K562 (cell line): ENCODE data around the gene BLTP3B. TPM values are rescaled to one million over a fixed set of nuclear protein-coding genes. Genes with fewer than 3 reads are reported as not detected.

Experiments used
- ATAC-seq: fragments of 200-7000 bp; cut with Tn5 transposase; 3 replicates; pipeline ENCODE4 v1.9.1; 2020; ENCODE audit warnings: moderate library complexity
- BruUV-seq: library from RNA; stranded (reverse); fragments of 400-500 nt; replicated peaks from 2 replicates; lab custom pipeline; 2021; lab: Mats Ljungman, UMichigan
- CTCF ChIA-PET: fragments of 300-600 bp; formaldehyde crosslinking; extraction: SDS; loops from one replicate; lab custom pipeline; 2021; ENCODE audit warnings: low intra/inter-chr PET ratio; lab: Yijun Ruan, JAX
- POLR2A ChIA-PET: fragments of 300-600, 350-650 bp; sonication (Branson Sonifier 250); formaldehyde crosslinking; extraction: SDS; loops from one replicate; lab custom pipeline; 2021; ENCODE audit warnings: antibody characterized with exemption, inconsistent platforms; lab: Yijun Ruan, JAX
- DNase-seq, 4 experiments: peaks; one replicate each; pipeline versions ENCODE4 v3.0.0 to v3.0.0-alpha.2; 2011 to 2018; ENCODE audit warnings: low spot score in 3 of 4, mixed read lengths in 3 of 4; ENCODE audit errors: extremely low read depth in 1 of 4
- FAIRE-seq: peaks from 2 replicates; lab custom pipeline; 2011; peaks lifted over from hg19 to GRCh38; lab: Jason Lieb, UNC
- H2AFZ ChIP-seq: 2 replicates; pipeline ENCODE4 v1.6.0; 2011; ENCODE audit warnings: low read depth, low read length, control low read depth, inconsistent platforms
- H3K27ac ChIP-seq: fragments of 200-600 bp; 3 replicates; pipeline ENCODE4 v1.8.0; 2011; ENCODE audit warnings: low read depth, mild to moderate bottlenecking, control low read depth, inconsistent platforms, low read length, moderate library complexity, mixed read lengths; ENCODE audit errors: extremely low read depth
- H3K27me3 ChIP-seq, 2 experiments: fragments of 300-600 bp in 1 of 2; 2 replicates in 1 of 2; 3 replicates in 1 of 2; pipeline versions ENCODE4 v1.6.0 to v1.8.0; 2011; ENCODE audit warnings: inconsistent platforms in 2 of 2, low read length in 2 of 2, mild to moderate bottlenecking in 1 of 2, mixed read lengths in 1 of 2, moderate library complexity in 1 of 2; ENCODE audit not compliant: control insufficient read depth in 2 of 2, insufficient read depth in 2 of 2
- H3K36me3 ChIP-seq: fragments of 300-600 bp; 3 replicates; pipeline ENCODE4 v1.8.0; 2011; ENCODE audit warnings: mild to moderate bottlenecking, low read length, inconsistent platforms; ENCODE audit not compliant: control insufficient read depth, insufficient read depth
- H3K4me1 ChIP-seq, 2 experiments: fragments of 200-600 bp in 1 of 2; replicated peaks in 1 of 2; 2 replicates in 1 of 2; 3 replicates in 1 of 2; pipeline versions ENCODE4 v1.5.1 to v1.8.0; 2011; ENCODE audit warnings: inconsistent platforms in 2 of 2, low read length in 2 of 2, mild to moderate bottlenecking in 1 of 2, mixed read lengths in 1 of 2, moderate library complexity in 1 of 2; ENCODE audit not compliant: control insufficient read depth in 2 of 2, insufficient read depth in 2 of 2
- H3K4me2 ChIP-seq: 2 replicates; pipeline ENCODE4 v1.6.1; 2011; ENCODE audit warnings: low read length, control low read depth, inconsistent platforms, mixed read lengths; ENCODE audit not compliant: insufficient read depth
- H3K4me3 ChIP-seq: fragments of 200-600 bp; sonication (generic), shearing (Covaris generic); 2 replicates; pipeline ENCODE4 v1.5.1; 2016; ENCODE audit warnings: control low read depth, inconsistent platforms
- H3K79me2 ChIP-seq: fragments of 200-600 bp; 3 replicates; pipeline ENCODE4 v1.8.0; 2011; ENCODE audit warnings: low read length, inconsistent platforms; ENCODE audit not compliant: control insufficient read depth, insufficient read depth
- H3K9ac ChIP-seq, 2 experiments: 2 replicates each; pipeline versions ENCODE4 v1.6.0 to v1.6.1; 2011; ENCODE audit warnings: low read depth in 2 of 2, low read length in 2 of 2, control low read depth in 1 of 2, inconsistent platforms in 1 of 2, mild to moderate bottlenecking in 1 of 2, mixed read lengths in 1 of 2; ENCODE audit not compliant: insufficient read depth in 1 of 2
- H3K9me1 ChIP-seq: one replicate; pipeline ENCODE4 v1.6.0; 2011; ENCODE audit warnings: inconsistent platforms, mild to moderate bottlenecking, low read length, moderate library complexity; ENCODE audit not compliant: control insufficient read depth, insufficient read depth
- H3K9me3 ChIP-seq: replicated peaks from 2 replicates; pipeline ENCODE4 v1.5.1; 2011; ENCODE audit warnings: low read depth, low read length, inconsistent platforms; ENCODE audit not compliant: control insufficient read depth, insufficient read depth
- H4K20me1 ChIP-seq: replicated peaks from 2 replicates; pipeline ENCODE4 v1.6.1; 2011; ENCODE audit warnings: low read length, inconsistent platforms, mixed read lengths; ENCODE audit not compliant: control insufficient read depth, insufficient read depth
- CTBP1 ChIP-seq: fragments of 450-650 bp; IDR thresholded peaks from 2 replicates; pipeline ENCODE4 v1.6.1; 2016; ENCODE audit warnings: borderline replicate concordance
- DLX4 ChIP-seq: fragments of 250-450 bp; sonication (Bioruptor Pico); IDR thresholded peaks from 2 replicates; pipeline ENCODE4 v1.6.1; 2021; ENCODE audit warnings: mild to moderate bottlenecking
- DNMT1 ChIP-seq: fragments of 450-650 bp; IDR thresholded peaks from 2 replicates; pipeline ENCODE4 v1.6.1; 2016; ENCODE audit warnings: antibody characterized with exemption, mild to moderate bottlenecking
- ESRRA ChIP-seq: fragments of 450-650 bp; IDR thresholded peaks from 2 replicates; pipeline ENCODE4 v1.6.1; 2014; ENCODE audit warnings: low read depth, mild to moderate bottlenecking, moderate library complexity, borderline replicate concordance
- FUS ChIP-seq: fragments of 200-400 bp; formaldehyde crosslinking; optimal IDR thresholded peaks from 2 replicates; pipeline ENCODE3; 2017; ENCODE audit warnings: low read depth, low read length
- GABPB2 ChIP-seq: fragments of 250-450 bp; sonication (Bioruptor Pico); conservative IDR thresholded peaks from 2 replicates; pipeline ENCODE4 v1.5.1; 2021; ENCODE audit warnings: mild to moderate bottlenecking
- MECOM ChIP-seq: fragments of 250-450 bp; sonication (Bioruptor Pico); IDR thresholded peaks from 2 replicates; pipeline ENCODE4 v1.8.0; 2022; ENCODE audit warnings: inconsistent platforms
- NUFIP1 ChIP-seq: fragments of 450-650 bp; IDR thresholded peaks from 2 replicates; pipeline ENCODE4 v1.6.1; 2018; ENCODE audit not compliant: partially characterized antibody
- WGBS: fragments of 100-300 bp; shearing (Covaris generic); methylation state at CpG from one replicate; pipeline ENCODE4 v1.1.6; 2016; ENCODE audit warnings: low coverage, mixed read lengths; ENCODE audit not compliant: insufficient coverage; ENCODE audit errors: missing lambda C conversion rate; 5-methylcytosine and 5-hydroxymethylcytosine counted together
- in situ Hi-C: fragments of 300-500 bp; cut with MboI; formaldehyde crosslinking; loops from 4 replicates; pipeline ENCODE4 v1.15.0; 2018; ENCODE audit warnings: inconsistent platforms, mixed read lengths
- intact Hi-C: fragments of 100-400 bp; cut with micrococcal nuclease; formaldehyde crosslinking; loops from 2 replicates; pipeline ENCODE4 v1.14.2; 2022
- polyA plus RNA-seq, 8 experiments: library from polyadenylated mRNA; depleted of rRNA in 4 of 8; stranded (reverse) in 5 of 8; unstranded in 3 of 8; fragments of >200 nt; fragmentation: Nextera tagmentation in 2 of 8; fragmentation: Illumina TruSeq in 1 of 8; extraction: Ambion mirVana in 2 of 8; extraction: Trizol in 1 of 8; gene quantifications; 2 replicates each; pipeline versions ENCODE4 v1.2.1 to v1.2.3, GENCODE V29; 2011 to 2014; ENCODE audit warnings: inconsistent platforms in 1 of 8, missing spikeins in 1 of 8
- total RNA-seq, 7 experiments: library from RNA; depleted of rRNA in 6 of 7; stranded (reverse); fragments of >200 nt in 6 of 7; fragmentation: Illumina TruSeq in 2 of 7; extraction: Trizol in 2 of 7; gene quantifications; 2 replicates each; pipeline versions ENCODE4 v1.2.1 to v1.2.3, GENCODE V29; 2011 to 2021; ENCODE audit warnings: low replicate concordance in 1 of 7
- TF ChIP-seq, protein P1 (sequence below): fragments of 250-450 bp; sonication (Bioruptor Pico); IDR thresholded peaks from 2 replicates; pipeline ENCODE4 v1.5.0; 2021; ENCODE audit warnings: mild to moderate bottlenecking, borderline replicate concordance

The BLTP3B gene
- total and polyA plus RNA-seq, 9 of the 15 experiments (the other 6 are each of a cell fraction or from before 2014, with no cell fraction given): 3.9 to 27.4 (median 19.7) TPM

GRCh38 chr12:100170313-100170858, 27.7 kb upstream of the BLTP3B start:
- TF ChIP-seq ESRRA (no peak), FUS (no peak), NUFIP1 (no peak), GABPB2 (CRISPR knock-in tag) (no peak), MECOM (CRISPR knock-in tag) (no peak), DNMT1 (no peak), DLX4 (CRISPR knock-in tag) (no peak), CTBP1 (no peak)
- TF ChIP-seq, protein P1, sequence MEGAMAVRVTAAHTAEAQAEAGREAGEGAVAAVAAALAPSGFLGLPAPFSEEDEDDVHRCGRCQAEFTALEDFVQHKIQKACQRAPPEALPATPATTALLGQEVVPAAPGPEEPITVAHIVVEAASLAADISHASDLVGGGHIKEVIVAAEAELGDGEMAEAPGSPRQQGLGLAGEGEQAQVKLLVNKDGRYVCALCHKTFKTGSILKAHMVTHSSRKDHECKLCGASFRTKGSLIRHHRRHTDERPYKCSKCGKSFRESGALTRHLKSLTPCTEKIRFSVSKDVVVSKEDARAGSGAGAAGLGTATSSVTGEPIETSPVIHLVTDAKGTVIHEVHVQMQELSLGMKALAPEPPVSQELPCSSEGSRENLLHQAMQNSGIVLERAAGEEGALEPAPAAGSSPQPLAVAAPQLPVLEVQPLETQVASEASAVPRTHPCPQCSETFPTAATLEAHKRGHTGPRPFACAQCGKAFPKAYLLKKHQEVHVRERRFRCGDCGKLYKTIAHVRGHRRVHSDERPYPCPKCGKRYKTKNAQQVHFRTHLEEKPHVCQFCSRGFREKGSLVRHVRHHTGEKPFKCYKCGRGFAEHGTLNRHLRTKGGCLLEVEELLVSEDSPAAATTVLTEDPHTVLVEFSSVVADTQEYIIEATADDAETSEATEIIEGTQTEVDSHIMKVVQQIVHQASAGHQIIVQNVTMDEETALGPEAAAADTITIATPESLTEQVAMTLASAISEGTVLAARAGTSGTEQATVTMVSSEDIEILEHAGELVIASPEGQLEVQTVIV (CRISPR knock-in tag): no peak
- 64% methylated on average over 3 of the region's 7 CpGs for WGBS
- Histone ChIP-seq H3K4me1 (peaks cover 0 to 5% of the 10 kb centered on the region in 2 experiments; a peak in 1 of 5 replicates), H4K20me1 (no peaks in the 10 kb centered on the region), H3K79me2 (no peaks in the 10 kb centered on the region), H3K9me1 (no peaks in the 10 kb centered on the region), H3K4me2 (no peak overlapping the region), H3K27me3 (no peaks in the 10 kb centered on the region), H3K27ac (no peak overlapping the region), H3K9ac (peak overlapping the region in 1 of 2 experiments; percentile 52; a peak in 1 of 4 replicates), H3K36me3 (peaks cover 1% of the 10 kb centered on the region; the same call in 1 of the 3 replicates), H3K4me3 (no peak overlapping the region), H2AFZ (no peak overlapping the region), H3K9me3 (no peaks in the 10 kb centered on the region)
- ChIA-PET POLR2A (interaction anchor here (0.7 kb wide), 1 partner anchor 9 kb away, joined by 3 read pairs; no protein-coding TSS in a partner anchor), CTCF (no interaction called here)
- in situ Hi-C loops: no loop called here
- no TSS peak for BruUV-seq
- intact Hi-C loops: no loop called here
- FAIRE-seq (no peak), ATAC-seq (no peak), DNase-seq (no peak)
